Ramos (cell line): Measurements from ENCODE around the gene MLEC.
"Not testable (repeated sequence)": the region's sequence is repeated elsewhere in the genome, so short reads cannot be mapped to it uniquely, and the experiment has no call there.

Experiments used
- in situ Hi-C: fragments of 300-500 bp; cut with MboI; formaldehyde crosslinking; loops from one replicate; pipeline ENCODE4 v1.14.3; 2022; ENCODE audit warnings: low sequenced_read_pairs; ENCODE audit not compliant: unreplicated experiment

MLEC gene

GRCh38 chr12:120718055-120718454 is 31.1 kb downstream of the MLEC start:
- in situ Hi-C loops, result loop anchor here (10.0 kb wide), 1 partner anchor 133 kb away; the partner anchor contains the start of gene POP5

GRCh38 chr12:120719072-120719471 is 32.1 kb downstream of the MLEC start:
- in situ Hi-C loops, result loop anchor here (10.0 kb wide), 1 partner anchor 134 kb away; the partner anchor contains the start of gene POP5

- in situ Hi-C loops, result loop anchor here (10.0 kb wide), 1 partner anchor 135 kb away; the partner anchor contains the start of gene POP5
Observed at GRCh38 chr12:120719496-120720233, 32.7 kb downstream of the MLEC start.

- in situ Hi-C loops, result no loop called here
Observed at GRCh38 chr12:120720234-120720986, 33.5 kb downstream of the MLEC start.

GRCh38 chr12:120720987-120721801 is 34.2 kb downstream of the MLEC start:
- in situ Hi-C loops, result no loop called here

- in situ Hi-C loops, result no loop called here
Observed at GRCh38 chr12:120721866-120722265, 34.9 kb downstream of the MLEC start.

GRCh38 chr12:120722784-120723183 is 35.8 kb downstream of the MLEC start:
- in situ Hi-C loops, result no loop called here

GRCh38 chr12:120724720-120725119 is 37.8 kb downstream of the MLEC start:
- in situ Hi-C loops, result no loop called here

- in situ Hi-C loops, result no loop called here
Observed at GRCh38 chr12:120725151-120725658, 38.3 kb downstream of the MLEC start.

- in situ Hi-C loops, result no loop called here
Observed at GRCh38 chr12:120725659-120726509, 38.9 kb downstream of the MLEC start, which contains the start of gene ACADS. Gene ACADS, plus strand, starts transcription at chr12:120725826. Its CDS starts 60 bp downstream, at chr12:120725886.

GRCh38 chr12:120726510-120726793 is 39.5 kb downstream of the MLEC start:
- in situ Hi-C loops, result no loop called here

GRCh38 chr12:120726961-120727360 is 40.0 kb downstream of the MLEC start:
- in situ Hi-C loops, result no loop called here

GRCh38 chr12:120732198-120732597 is 45.2 kb downstream of the MLEC start:
- in situ Hi-C loops, result not testable (repeated sequence)

- in situ Hi-C loops, result no loop called here
Observed at GRCh38 chr12:120733574-120733973, 46.6 kb downstream of the MLEC start.

- in situ Hi-C loops, result no loop called here
Observed at GRCh38 chr12:120734210-120734609, 47.3 kb downstream of the MLEC start.

GRCh38 chr12:120735181-120735580 is 48.2 kb downstream of the MLEC start:
- in situ Hi-C loops, result no loop called here

GRCh38 chr12:120736404-120737331 is 49.7 kb downstream of the MLEC start:
- in situ Hi-C loops, result no loop called here

- in situ Hi-C loops, result no loop called here
Observed at GRCh38 chr12:120737557-120738251, 50.8 kb downstream of the MLEC start.
